Measurements from ENCODE around the gene SSH2.

SSH2 gene

GRCh38 chr17:29596811-29597210, 333.2 kb downstream of the SSH2 start:
- DNase-seq, result no peak

GRCh38 chr17:29595943-29596774, 333.9 kb downstream of the SSH2 start:
- DNase-seq, result no peak

- DNase-seq, result no peak
Measured at GRCh38 chr17:29595107-29595942, 334.7 kb downstream of the SSH2 start.

- DNase-seq, result no peak
Measured at GRCh38 chr17:29594519-29595090, 335.4 kb downstream of the SSH2 start.

GRCh38 chr17:29593591-29594518, 336.2 kb downstream of the SSH2 start:
- DNase-seq, result no peak

- peak in 1 of 2 donors; percentile 46 for DNase-seq
Measured at GRCh38 chr17:29592850-29593551, 337.0 kb downstream of the SSH2 start, which contains the start of gene ANKRD13B. Gene ANKRD13B, plus strand, starts transcription at chr17:29593132. Its CDS starts 490 bp downstream, at chr17:29593622.

GRCh38 chr17:29591737-29592608, 338.1 kb downstream of the SSH2 start:
- peak; percentile 86 to 90 for DNase-seq

GRCh38 chr17:29591146-29591736, 338.8 kb downstream of the SSH2 start:
- DNase-seq, result no peak

- no peak for DNase-seq
Measured at GRCh38 chr17:29590411-29591145, 339.4 kb downstream of the SSH2 start.

- peak; percentile 75 to 80 for DNase-seq
Measured at GRCh38 chr17:29589524-29590410, 340.3 kb downstream of the SSH2 start, which contains the start of gene GIT1. Gene GIT1, minus strand, starts transcription at chr17:29589648. Its CDS starts 270 bp downstream, at chr17:29589378.

- no peak for DNase-seq
Measured at GRCh38 chr17:29588562-29589411, 341.2 kb downstream of the SSH2 start.

GRCh38 chr17:29588017-29588561, 341.9 kb downstream of the SSH2 start:
- no peak for DNase-seq

GRCh38 chr17:29587591-29587990, 342.4 kb downstream of the SSH2 start:
- no peak for DNase-seq

GRCh38 chr17:29586676-29587469, 343.2 kb downstream of the SSH2 start:
- DNase-seq, result no peak

- no peak for DNase-seq
Measured at GRCh38 chr17:29585080-29585751, 344.8 kb downstream of the SSH2 start.

Data from stimulated activated CD4-positive, alpha-beta T cell treated with anti-CD3 and anti-CD28 coated beads, Interleukin-2, amount 100 ng/mL, for 48 hours (primary cell).